Dedifferentiated amniotic fluid mesenchymal stem cell (primary cell): ENCODE results near the gene NFKBIZ.
"Not testable (repeated sequence)": the region's sequence is repeated elsewhere in the genome, so short reads cannot be mapped to it uniquely, and the experiment has no call there.

ENCODE experiments used
- DNase-seq: peaks from one replicate; pipeline ENCODE4 v3.0.0-alpha.2; 2016; ENCODE audit errors: extremely low spot score

The NFKBIZ gene

GRCh38 chr3:101868534-101869464 lies 19.5 kb downstream of the NFKBIZ start:
- no peak for DNase-seq

DNA sequence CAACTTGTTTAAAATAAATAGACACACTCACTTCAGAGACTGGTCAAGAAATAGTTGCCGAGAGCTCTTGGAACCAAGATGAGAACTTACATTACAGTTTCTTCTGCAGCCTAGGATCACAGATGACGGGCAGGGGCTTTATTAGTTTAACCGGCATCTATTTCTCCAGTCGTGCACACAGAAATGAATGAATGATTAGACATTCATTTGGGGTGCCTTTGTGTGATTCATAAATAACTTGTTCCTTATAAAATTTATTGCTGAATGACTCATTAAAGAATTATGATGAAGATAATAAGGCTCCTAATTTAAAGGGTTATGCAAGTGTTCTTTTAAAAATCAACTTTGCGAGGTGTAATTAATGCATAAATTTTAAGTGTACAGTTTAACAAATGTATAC lies 20.8 kb downstream of the NFKBIZ start:
- DNase-seq: no peak

DNA sequence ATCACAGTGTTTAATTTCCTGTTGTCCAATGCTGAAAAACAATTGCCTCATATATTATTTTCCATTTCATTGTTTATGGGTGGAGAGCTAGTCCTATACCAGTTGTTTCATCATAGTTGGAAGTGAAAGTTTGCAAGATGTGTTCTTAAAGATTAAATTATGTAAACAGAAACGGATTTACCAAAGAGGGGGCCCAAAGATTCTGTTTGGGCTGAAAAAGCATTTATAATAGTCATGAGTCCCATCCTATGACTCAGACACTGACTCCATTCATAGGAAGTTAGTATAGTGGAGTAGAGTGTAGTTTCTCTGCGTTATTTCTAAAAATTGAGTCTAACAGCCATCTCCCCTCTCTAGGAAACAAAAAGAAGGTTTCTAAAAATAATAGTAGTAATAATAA lies 24.3 kb downstream of the NFKBIZ start:
- DNase-seq: peak; percentile 63

DNA sequence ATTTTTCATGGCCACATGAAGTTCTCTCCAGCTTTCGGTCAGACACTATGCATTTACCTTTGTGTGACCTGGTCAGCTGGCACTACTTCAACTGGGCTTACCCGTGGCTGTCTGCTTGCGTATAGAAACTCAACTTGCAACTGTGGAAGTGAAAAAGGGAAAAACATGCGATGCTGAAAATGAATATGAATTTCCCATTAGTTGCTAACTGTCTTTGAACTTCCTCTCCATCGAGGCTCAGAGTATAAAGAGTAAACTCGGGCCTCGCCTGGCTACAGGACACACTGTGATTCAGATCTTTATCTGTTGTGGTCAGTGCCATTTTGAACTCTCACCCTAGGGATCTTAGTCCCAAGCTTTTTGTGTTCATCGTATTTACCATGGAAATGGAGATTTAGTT lies 26.8 kb downstream of the NFKBIZ start:
- no peak for DNase-seq

GRCh38 chr3:101878589-101878988 lies 29.3 kb downstream of the NFKBIZ start:
- no peak for DNase-seq

DNA sequence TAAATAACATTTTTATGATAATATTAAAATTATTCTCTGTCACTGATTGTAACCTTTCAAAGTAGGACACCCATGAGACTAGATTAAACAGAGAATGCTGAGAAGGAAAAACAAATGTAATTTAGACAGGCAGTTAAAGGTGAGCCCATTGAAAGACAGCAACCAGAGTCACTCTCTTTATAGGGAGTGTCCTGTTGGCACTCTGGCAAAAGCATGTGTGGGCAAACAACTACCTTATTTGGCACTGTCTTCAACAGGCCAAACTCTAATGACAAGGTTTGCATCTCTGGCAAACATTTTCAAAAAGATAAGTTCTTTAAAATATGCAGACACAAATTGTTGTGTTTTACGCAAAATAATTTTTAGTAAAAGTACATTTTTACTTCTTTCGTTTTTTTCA lies 29.8 kb downstream of the NFKBIZ start:
- DNase-seq: no peak

GRCh38 chr3:101879623-101880284 lies 30.4 kb downstream of the NFKBIZ start:
- DNase-seq: no peak

GRCh38 chr3:101884776-101885175 lies 35.5 kb downstream of the NFKBIZ start:
- no peak for DNase-seq

- DNase-seq: not testable (repeated sequence)
Measured at GRCh38 chr3:101885584-101885983, 36.3 kb downstream of the NFKBIZ start.

GRCh38 chr3:101886626-101887025 lies 37.3 kb downstream of the NFKBIZ start:
- DNase-seq: no peak

- DNase-seq: no peak
Measured at GRCh38 chr3:101888653-101889052, 39.3 kb downstream of the NFKBIZ start.

DNA sequence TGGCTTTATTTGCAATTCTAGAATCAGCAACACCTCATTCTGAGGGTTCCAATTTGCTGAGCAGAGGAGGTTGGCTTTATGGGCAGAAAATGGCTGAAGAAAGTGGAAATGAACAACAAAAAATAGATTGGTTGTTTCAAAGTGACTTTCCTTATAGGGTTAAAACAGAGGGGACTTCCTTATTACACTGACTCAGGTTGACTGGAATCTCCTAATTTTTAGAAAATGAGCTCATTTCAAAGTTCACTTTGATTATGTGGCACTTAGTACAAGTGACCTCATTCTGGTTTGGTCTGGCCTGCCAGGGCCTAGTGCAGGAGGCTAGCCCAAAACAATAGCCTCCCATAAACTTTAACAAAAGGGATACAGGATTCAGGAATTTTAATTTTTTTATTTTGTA lies 41.4 kb downstream of the NFKBIZ start:
- peak; percentile 38 for DNase-seq

GRCh38 chr3:101892648-101893047 lies 43.3 kb downstream of the NFKBIZ start:
- no peak for DNase-seq

DNA sequence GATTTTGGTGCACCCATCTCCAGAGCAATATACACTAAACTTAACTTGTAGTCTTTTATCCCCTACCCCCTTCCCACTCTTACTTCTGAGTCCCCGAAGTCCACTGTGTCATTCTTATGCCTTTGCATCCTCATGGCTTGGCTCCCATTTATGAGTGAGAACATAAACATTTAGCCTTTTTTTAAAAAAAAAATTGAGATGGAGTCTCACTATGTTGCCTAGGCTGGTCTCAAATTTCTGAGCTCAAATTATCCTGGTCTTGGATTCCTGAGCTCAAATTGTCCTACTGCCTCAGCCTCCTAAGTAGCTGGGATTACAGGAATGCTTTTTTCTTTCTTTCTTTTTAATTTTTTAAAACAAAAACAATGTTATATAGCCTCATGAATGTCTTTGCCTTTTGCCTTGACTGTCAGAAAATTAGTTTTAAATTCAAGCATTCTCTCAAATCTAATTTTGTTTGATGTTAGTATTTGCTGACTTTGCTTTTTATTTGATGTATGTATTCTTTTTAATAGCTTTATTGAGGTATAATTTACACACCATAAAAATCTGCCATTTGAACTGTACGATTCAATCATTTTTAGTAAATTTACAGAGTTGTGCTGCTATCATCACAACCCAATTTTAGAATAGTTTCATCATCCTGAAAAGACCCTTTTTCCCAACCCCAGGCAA lies 46.9 kb downstream of the NFKBIZ start:
- no peak for DNase-seq

- no peak for DNase-seq
Measured at GRCh38 chr3:101897013-101897412, 47.7 kb downstream of the NFKBIZ start.

DNA sequence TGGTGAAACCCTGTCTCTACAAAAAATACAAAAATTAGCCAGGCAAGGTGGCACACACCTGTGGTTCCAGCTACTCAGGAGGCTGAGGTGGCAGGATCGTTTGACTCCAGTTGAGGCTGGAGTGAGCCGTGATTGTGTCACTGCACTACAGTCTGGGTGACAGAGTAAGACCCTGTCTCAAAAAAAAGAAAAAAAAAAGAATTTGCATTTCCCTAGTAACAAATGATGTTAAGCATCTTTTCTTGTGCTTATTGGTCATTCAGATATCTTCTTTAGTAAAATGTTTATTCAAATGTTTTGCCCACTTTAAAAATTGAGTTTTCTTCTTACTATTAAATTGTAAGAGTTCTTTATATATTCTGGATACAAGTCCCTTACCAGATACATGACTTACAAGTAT lies 48.7 kb downstream of the NFKBIZ start:
- DNase-seq: no peak

DNA sequence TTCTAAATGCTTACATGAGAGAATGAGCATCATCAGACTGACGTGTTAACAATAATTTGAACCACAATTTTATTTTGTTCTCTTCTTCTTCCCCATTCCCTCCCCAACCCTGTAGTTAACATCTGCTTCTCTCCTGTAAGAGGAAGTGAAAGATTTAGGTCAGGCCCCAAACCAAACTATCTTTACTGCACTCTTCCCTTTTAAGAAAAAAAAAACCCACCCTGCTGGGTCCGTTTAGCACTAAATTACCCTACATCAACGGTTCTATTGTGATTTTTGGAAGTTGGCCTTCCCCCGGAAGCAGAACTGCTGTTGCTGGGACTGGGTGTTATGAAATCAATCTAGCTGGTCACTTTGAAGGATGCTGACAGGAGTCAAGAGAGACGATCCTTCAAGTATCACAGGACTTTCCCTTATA lies 49.4 kb downstream of the NFKBIZ start:
- no peak for DNase-seq

DNA sequence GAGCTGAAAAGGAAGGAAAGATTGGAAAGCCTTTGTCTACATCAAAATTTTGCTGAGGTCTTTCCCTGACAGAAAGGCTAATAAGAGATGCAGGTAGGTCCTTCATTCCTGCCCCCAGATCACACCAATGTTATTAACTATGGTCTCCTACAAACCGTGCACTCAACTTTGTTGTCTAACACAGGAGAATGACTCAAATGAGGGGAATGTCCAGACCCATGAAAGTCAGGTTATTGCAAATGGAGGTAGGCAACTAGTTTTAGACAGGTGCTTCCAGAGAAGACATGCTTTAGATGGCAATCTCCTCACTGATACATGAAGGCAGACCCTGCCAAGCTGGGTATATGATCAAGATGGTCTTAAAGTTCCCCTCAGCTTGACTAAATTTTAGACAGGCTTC lies 51.0 kb downstream of the NFKBIZ start:
- no peak for DNase-seq

DNA sequence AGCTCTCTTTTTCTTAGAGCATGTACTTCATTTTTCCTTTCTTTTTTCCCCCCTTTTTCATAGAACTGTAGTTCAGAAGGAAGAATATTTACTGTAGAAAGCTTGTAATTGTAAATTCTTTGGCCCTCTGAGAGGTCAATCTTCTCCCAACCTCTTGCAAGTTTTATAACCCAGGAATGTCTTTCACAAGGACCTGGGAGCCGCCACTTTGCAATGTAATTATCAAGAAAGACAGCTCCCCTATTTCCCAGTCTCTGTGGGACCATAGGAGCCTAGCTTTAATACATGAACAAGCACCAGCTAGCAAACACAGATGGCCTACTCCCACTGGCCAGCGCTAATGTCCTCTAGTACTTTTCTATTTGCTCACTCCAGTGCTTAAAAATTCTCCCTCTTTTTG lies 51.4 kb downstream of the NFKBIZ start:
- DNase-seq: no peak

- DNase-seq: peak; percentile 74
Measured at GRCh38 chr3:101902041-101902440, 52.7 kb downstream of the NFKBIZ start.

DNA sequence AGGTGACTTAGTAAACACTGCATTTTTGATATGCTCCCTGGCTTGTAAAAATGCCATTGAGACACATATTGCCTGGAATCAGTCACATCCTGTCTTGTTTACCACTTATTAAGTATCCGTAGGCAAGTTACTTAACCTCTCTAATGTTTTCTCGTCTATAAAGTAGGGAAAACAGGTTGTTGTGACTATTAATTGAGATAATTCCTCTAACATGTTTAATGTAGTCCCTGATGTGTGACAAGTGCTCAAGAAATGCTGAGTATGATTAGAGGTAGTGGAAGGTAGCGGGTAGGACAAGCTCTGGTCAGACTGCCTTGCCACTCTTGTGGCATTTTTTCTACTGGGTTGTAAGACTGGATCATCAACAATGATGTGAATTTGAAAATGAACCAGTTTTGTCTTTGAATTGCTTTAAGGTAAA lies 54.1 kb downstream of the NFKBIZ start:
- no peak for DNase-seq

DNA sequence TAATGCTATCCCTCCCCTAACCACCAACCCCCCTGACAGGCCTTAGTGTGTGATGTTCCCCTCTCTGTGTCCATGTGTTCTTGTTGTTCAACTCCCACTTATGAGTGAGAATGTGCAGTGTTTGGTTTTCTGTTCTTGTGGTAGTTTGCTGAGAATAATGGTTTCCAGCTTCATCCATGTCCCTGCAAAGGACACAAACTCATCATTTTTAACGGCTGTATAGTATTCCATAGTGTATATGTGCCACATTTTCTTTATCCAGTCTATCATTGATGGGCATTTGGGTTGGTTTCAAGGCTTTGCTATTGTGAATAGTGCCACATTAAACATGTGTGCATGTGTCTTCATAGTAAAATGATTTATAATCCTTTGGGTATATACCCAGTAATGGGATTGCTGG lies 56.3 kb downstream of the NFKBIZ start:
- not testable (repeated sequence) for DNase-seq
